HEK293 (cell line): ENCODE measurements around the gene PIK3CD.

Source experiments
- CTCF ChIA-PET: fragments of 350-600 bp; formaldehyde crosslinking; extraction: SDS; loops from one replicate; lab custom pipeline; 2021; ENCODE audit warnings: antibody characterized with exemption; lab: Yijun Ruan, JAX
- POLR2A ChIA-PET: fragments of 300-600 bp; formaldehyde crosslinking; extraction: SDS; loops from one replicate; lab custom pipeline; 2020; ENCODE audit warnings: antibody characterized with exemption, inconsistent platforms; lab: Yijun Ruan, JAX
- H3K27ac ChIP-seq: fragments of 200-500 bp; sonication (Bioruptor generic); 2 replicates; pipeline ENCODE4 v1.5.1; 2014; ENCODE audit warnings: low read depth, low read length, control low read depth, inconsistent platforms; ENCODE audit errors: extremely low read depth
- H3K36me3 ChIP-seq, 2 experiments: fragments of 200-500 bp in 1 of 2; sonication (Bioruptor generic) in 1 of 2; 1 replicate in 1 of 2; 2 replicates in 1 of 2; pipeline ENCODE4 v1.5.1; 2014 to 2017; ENCODE audit warnings: inconsistent platforms in 2 of 2, low read length in 2 of 2; ENCODE audit not compliant: control insufficient read depth in 2 of 2, insufficient read depth in 1 of 2
- H3K4me1 ChIP-seq: fragments of 200-500 bp; sonication (Bioruptor generic); 2 replicates; pipeline ENCODE4 v1.5.1; 2014; ENCODE audit warnings: mild to moderate bottlenecking, low read length, inconsistent platforms; ENCODE audit not compliant: control insufficient read depth, insufficient read depth
- H3K4me3 ChIP-seq: 2 replicates; pipeline ENCODE4 v1.5.1; 2011; ENCODE audit warnings: low read depth, mild to moderate bottlenecking, control low read depth, low read length, moderate library complexity
- H3K9me3 ChIP-seq: fragments of 200-500 bp; sonication (Bioruptor generic); 2 replicates; pipeline ENCODE4 v1.5.1; 2014; ENCODE audit warnings: low read depth, low read length, inconsistent platforms; ENCODE audit not compliant: control insufficient read depth, insufficient read depth
- FEZF1 ChIP-seq: fragments of 450-650 bp; formaldehyde crosslinking; IDR thresholded peaks from 2 replicates; pipeline ENCODE4 v1.5.1; 2016; ENCODE audit warnings: missing biosample characterization, missing genetic modification characterization
- HOXC10 ChIP-seq: sonication (generic); formaldehyde crosslinking; IDR thresholded peaks from 2 replicates; pipeline ENCODE4 v1.8.1; 2023; ENCODE audit warnings: mild to moderate bottlenecking, missing genetic modification reagents
- KLF17 ChIP-seq: fragments of 450-650 bp; formaldehyde crosslinking; IDR thresholded peaks from 2 replicates; pipeline ENCODE4 v1.5.1; 2016; ENCODE audit warnings: missing biosample characterization, missing genetic modification characterization
- MEIS1 ChIP-seq: sonication (generic); formaldehyde crosslinking; IDR thresholded peaks from 2 replicates; pipeline ENCODE4 v1.8.1; 2022; ENCODE audit warnings: missing genetic modification reagents, mild to moderate bottlenecking, borderline replicate concordance
- PBX3 ChIP-seq: sonication (generic); formaldehyde crosslinking; IDR thresholded peaks from 2 replicates; pipeline ENCODE4 v1.8.1; 2022; ENCODE audit warnings: mild to moderate bottlenecking, moderate library complexity, missing genetic modification reagents
- PRDM4 ChIP-seq: fragments of 450-650 bp; formaldehyde crosslinking; IDR thresholded peaks from 2 replicates; pipeline ENCODE4 v1.5.1; 2017; ENCODE audit warnings: missing biosample characterization, missing genetic modification characterization
- SCRT2 ChIP-seq: fragments of 450-650 bp; formaldehyde crosslinking; IDR thresholded peaks from 2 replicates; pipeline ENCODE4 v1.5.1; 2016; ENCODE audit warnings: missing biosample characterization, missing genetic modification characterization
- ZBTB21 ChIP-seq: fragments of 450-650 bp; formaldehyde crosslinking; IDR thresholded peaks from 2 replicates; pipeline ENCODE4 v1.5.1; 2017; ENCODE audit warnings: missing biosample characterization, missing genetic modification characterization
- ZEB2 ChIP-seq: fragments of 450-650 bp; formaldehyde crosslinking; IDR thresholded peaks from 2 replicates; pipeline ENCODE4 v1.5.1; 2016; ENCODE audit warnings: missing biosample characterization, missing genetic modification characterization
- ZNF221 ChIP-seq: fragments of 450-650 bp; formaldehyde crosslinking; IDR thresholded peaks from 2 replicates; pipeline ENCODE4 v1.5.1; 2017; ENCODE audit warnings: missing biosample characterization, missing genetic modification characterization, borderline replicate concordance
- ZNF324 ChIP-seq: fragments of 450-650 bp; formaldehyde crosslinking; IDR thresholded peaks from 2 replicates; pipeline ENCODE4 v1.5.1; 2016; ENCODE audit warnings: missing biosample characterization, missing genetic modification characterization
- ZNF341 ChIP-seq: fragments of 450-650 bp; formaldehyde crosslinking; IDR thresholded peaks from 2 replicates; pipeline ENCODE4; 2016; ENCODE audit warnings: low read depth, missing biosample characterization, missing genetic modification characterization
- ZNF501 ChIP-seq: fragments of 450-650 bp; formaldehyde crosslinking; IDR thresholded peaks from 2 replicates; pipeline ENCODE4 v1.5.1; 2016; ENCODE audit warnings: missing biosample characterization, missing genetic modification characterization
- ZNF701 ChIP-seq: fragments of 450-650 bp; formaldehyde crosslinking; IDR thresholded peaks from 2 replicates; pipeline ENCODE4 v1.5.1; 2016; ENCODE audit warnings: missing biosample characterization, missing genetic modification characterization
- ZNF776 ChIP-seq: fragments of 450-650 bp; formaldehyde crosslinking; IDR thresholded peaks from 2 replicates; pipeline ENCODE4 v1.5.0; 2017; ENCODE audit warnings: missing biosample characterization, missing genetic modification characterization, borderline replicate concordance
- TF ChIP-seq, protein P1 (sequence below): fragments of 450-650 bp; formaldehyde crosslinking; IDR thresholded peaks from 2 replicates; pipeline ENCODE4 v1.5.1; 2016; ENCODE audit warnings: missing biosample characterization, missing genetic modification characterization, low read depth
- TF ChIP-seq, protein P2 (sequence below): fragments of 450-650 bp; formaldehyde crosslinking; IDR thresholded peaks from 2 replicates; pipeline ENCODE4 v1.5.1; 2016; ENCODE audit warnings: missing biosample characterization, missing genetic modification characterization

Gene PIK3CD

GRCh38 chr1:9680091-9680490 is 28.6 kb downstream of the PIK3CD start (continued):
- no peak for TF ChIP-seq ZNF776
- TF ChIP-seq, all 188 proteins: peak for 0

DNA sequence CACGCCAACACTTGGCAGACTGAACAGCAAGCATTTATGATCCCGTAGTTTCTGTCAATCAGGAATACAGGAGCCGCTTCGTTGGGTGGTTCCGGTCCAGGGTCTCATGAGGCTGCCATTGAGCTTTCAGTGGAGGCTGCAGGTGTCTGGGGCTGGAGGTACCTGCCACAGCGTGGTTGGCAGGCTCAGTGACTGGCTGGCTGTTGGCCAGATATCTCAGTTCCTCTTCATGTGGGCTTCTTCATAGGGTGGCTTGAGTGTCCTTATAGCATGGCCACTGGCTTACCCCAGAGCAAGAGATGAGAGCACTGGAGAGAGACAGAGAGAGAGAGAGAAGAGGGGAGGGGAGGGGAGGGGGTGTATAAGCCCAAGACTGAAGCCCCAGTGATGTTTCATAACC is 29.3 kb downstream of the PIK3CD start:
- H3K36me3 ChIP-seq: peaks cover 0 to 11% of the 10 kb centered on the region in 2 experiments; a peak in 2 of 3 replicates
- TF ChIP-seq HOXC10 (CRISPR knock-in tag): no peak
- TF ChIP-seq ZBTB21 (tag by site-specific recombination): no peak
- TF ChIP-seq ZNF221 (tag by site-specific recombination): no peak
- TF ChIP-seq PRDM4 (tag by site-specific recombination): no peak
- TF ChIP-seq MEIS1 (CRISPR knock-in tag): no peak
- TF ChIP-seq PBX3 (CRISPR knock-in tag): no peak
- TF ChIP-seq ZNF501 (tag by site-specific recombination): no peak
- TF ChIP-seq ZNF701 (tag by site-specific recombination): no peak
- no peak for TF ChIP-seq ZNF324
- TF ChIP-seq SCRT2 (tag by site-specific recombination): no peak
- no peak for TF ChIP-seq ZEB2 (tag by site-specific recombination)
- no peak for TF ChIP-seq KLF17 (tag by site-specific recombination)
- TF ChIP-seq, protein P1, sequence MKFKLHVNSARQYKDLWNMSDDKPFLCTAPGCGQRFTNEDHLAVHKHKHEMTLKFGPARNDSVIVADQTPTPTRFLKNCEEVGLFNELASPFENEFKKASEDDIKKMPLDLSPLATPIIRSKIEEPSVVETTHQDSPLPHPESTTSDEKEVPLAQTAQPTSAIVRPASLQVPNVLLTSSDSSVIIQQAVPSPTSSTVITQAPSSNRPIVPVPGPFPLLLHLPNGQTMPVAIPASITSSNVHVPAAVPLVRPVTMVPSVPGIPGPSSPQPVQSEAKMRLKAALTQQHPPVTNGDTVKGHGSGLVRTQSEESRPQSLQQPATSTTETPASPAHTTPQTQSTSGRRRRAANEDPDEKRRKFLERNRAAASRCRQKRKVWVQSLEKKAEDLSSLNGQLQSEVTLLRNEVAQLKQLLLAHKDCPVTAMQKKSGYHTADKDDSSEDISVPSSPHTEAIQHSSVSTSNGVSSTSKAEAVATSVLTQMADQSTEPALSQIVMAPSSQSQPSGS (tag by site-specific recombination): no peak
- TF ChIP-seq, protein P2, sequence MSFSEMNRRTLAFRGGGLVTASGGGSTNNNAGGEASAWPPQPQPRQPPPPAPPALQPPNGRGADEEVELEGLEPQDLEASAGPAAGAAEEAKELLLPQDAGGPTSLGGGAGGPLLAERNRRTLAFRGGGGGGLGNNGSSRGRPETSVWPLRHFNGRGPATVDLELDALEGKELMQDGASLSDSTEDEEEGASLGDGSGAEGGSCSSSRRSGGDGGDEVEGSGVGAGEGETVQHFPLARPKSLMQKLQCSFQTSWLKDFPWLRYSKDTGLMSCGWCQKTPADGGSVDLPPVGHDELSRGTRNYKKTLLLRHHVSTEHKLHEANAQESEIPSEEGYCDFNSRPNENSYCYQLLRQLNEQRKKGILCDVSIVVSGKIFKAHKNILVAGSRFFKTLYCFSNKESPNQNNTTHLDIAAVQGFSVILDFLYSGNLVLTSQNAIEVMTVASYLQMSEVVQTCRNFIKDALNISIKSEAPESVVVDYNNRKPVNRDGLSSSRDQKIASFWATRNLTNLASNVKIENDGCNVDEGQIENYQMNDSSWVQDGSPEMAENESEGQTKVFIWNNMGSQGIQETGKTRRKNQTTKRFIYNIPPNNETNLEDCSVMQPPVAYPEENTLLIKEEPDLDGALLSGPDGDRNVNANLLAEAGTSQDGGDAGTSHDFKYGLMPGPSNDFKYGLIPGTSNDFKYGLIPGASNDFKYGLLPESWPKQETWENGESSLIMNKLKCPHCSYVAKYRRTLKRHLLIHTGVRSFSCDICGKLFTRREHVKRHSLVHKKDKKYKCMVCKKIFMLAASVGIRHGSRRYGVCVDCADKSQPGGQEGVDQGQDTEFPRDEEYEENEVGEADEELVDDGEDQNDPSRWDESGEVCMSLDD: no peak
- no peak for TF ChIP-seq FEZF1 (tag by site-specific recombination)
- TF ChIP-seq ZNF341 (tag by site-specific recombination): no peak
- TF ChIP-seq, all 188 proteins: peak for 0
- Histone ChIP-seq H3K9me3 (no peaks in the 10 kb centered on the region), H3K27ac (no peak overlapping the region), H3K4me3 (no peak overlapping the region), H3K4me1 (no peaks in the 10 kb centered on the region)
- POLR2A ChIA-PET: no interaction called here
- CTCF ChIA-PET: interaction anchor here (0.6 to 1.0 kb wide), 4 partner anchors 9 to 712 kb away, joined by 3 read pairs; no protein-coding TSS in a partner anchor
